NCI-H1092 (cell line): ENCODE measurements around the gene SERPINB6.
"Not testable (repeated sequence)": the region's sequence is repeated elsewhere in the genome, so short reads cannot be mapped to it uniquely, and the experiment has no call there.

Experiments
- DNase-seq: peaks from one replicate; lab custom pipeline; 2025; lab: John Stamatoyannopoulos, UW

SERPINB6 gene

DNA sequence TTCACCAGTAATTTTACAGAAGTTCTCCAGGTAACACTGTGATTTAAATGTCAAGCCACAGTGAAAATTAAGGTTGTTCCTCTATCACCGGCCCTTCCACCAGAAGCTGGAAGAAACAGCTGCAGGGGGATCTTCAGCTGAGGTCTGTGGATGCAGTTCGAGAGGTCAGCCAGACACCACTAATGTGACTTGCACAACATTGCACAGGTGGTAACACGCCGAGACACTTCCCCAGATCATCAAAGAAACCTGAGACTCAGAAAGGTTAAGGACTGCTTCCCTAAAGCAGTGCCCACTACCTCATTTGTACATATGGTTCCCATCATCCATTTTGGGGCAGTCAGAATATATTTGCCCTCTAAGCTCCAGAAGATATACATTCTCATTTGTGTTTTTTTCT lies 60.2 kb downstream of the SERPINB6 start:
- DNase-seq = no peak

DNA sequence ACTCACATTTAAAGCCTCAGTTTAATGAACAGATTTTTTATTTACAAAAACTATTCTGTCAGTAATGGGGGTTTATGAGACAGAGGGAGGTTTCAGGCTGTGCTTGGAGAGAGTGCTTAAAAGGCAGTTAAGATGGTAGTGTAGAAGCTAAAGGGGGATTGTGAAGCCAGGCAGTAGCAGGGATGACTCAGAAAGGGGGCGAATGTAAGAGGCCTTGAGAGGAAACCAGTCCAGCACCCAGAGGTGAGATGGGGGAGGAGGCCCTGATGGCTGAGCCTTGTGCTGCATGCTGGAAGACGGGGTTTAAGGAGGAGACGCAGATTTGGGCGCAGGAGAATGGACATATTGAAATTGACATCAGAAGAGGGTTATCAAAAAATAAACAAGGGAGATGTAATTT lies 61.6 kb downstream of the SERPINB6 start:
- DNase-seq = no peak

DNA sequence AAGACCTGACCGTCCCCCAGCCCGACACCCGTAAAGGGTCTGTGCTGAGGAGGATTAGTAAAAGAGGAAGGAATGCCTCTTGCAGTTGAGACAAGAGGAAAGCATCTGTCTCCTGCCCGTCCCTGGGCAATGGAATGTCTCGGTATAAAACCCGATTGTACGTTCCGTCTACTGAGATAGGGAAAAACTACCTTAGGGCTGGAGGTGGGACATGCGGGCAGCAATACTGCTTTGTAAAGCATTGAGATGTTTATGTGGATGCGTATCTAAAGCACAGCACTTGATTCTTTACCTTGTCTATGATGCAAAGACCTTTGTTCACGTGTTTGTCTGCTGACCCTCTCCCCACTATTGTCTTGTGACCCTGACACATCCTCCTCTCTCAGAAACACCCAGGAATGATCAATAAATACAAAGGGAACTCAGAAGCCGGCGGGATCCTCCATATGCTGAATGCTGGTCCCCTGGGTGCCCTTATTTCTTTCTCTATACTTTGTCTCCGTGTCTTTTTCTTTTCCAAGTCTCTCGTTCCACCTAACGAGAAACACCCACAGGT lies 62.2 kb downstream of the SERPINB6 start:
- DNase-seq = not testable (repeated sequence)

DNA sequence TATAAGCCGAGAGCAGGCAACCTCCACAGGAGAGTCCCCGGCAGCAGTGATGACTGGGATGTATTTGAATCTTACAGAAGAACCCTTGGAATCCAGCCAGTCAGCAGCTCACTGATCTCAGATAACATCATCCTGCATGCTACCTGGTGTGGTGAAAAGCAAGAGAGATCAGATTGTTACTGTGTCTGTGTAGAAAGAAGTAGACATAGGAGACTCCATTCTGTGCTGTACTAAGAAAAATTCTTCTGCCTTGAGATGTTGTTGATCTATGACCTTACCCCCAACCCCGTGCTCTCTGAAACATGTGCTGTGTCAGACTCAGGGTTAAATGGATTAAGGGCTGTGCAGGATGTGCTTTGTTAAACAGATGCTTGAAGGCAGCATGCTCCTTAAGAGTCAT lies 62.9 kb downstream of the SERPINB6 start:
- DNase-seq = not testable (repeated sequence)

DNA sequence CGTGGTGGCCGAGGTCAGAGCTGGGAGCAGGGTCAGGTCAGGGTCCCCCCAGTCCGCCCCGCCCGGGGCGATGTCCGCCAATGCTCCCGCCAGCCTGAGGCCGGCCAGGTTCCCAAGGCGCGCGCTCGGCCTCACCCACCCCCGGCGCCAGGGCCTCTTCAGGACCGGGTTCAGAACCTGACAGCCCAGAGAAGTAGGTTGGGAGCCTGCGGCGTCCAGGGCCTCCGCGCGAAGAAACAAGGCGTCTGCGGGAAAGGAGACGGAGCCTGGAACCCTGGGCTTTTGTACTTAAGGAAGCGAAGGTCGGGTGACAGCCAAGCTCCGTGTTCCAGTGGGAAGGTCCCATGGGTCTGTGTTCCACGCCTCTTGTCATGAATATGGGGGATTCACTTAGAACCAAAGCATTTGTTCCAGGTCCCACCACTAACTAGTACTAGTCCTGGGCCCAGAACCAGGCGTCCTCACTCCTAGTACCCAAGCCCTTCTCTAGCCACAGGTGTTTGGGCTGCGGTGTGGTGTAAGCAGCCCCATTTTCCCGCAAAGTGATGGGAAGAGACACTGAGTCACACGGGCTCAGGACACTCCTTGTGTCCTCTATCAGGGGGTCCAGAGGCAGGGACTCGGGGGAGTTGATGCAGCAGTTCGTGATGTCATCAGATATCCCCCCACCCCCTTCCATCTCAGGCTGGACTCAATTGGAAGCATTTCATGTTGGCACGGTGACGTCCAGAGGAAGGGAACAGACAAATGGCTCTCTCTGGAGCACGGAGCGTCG lies 67.8 kb downstream of the SERPINB6 start:
- not testable (repeated sequence) for DNase-seq

DNA sequence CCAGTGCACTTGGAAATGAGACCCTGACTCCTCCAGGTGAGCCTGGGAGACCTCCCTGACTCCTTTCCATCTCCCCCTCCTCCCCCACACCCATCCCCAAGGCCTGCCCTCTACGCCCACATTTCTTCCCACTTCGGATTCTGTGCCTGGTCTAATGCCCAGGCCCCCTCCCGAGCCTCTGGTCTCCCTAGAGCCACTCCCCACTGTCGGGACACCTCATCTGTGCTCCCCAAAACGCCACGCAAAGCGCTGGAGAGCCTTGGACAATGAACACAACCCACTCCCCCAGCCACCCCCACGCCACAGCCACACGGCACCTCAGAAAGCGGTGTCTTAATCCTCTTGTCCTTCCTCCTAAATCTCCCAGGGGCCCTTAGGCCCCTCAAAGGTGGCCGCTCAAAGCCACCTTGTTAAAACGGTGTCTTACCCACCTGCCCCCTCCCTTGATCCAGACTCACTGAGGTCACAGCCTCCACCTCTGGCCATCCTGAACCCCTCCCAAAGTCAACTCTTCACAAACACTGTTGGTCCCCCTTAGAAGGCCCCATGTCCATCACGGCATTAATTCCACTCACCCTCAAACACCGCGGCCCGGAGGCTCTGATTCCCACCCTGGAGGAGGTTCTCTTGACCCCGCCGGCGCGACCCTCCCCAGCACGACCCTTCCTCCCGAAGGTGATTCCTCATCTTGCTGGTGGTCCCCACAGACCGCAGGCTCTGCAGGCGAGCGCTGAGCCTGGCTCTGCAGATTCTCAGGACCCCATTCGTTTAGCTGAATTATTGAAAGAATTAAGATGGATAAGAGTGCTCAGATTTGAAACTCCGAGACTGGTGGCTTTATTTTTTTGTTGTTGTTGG lies 69.5 kb downstream of the SERPINB6 start:
- not testable (repeated sequence) for DNase-seq

DNA sequence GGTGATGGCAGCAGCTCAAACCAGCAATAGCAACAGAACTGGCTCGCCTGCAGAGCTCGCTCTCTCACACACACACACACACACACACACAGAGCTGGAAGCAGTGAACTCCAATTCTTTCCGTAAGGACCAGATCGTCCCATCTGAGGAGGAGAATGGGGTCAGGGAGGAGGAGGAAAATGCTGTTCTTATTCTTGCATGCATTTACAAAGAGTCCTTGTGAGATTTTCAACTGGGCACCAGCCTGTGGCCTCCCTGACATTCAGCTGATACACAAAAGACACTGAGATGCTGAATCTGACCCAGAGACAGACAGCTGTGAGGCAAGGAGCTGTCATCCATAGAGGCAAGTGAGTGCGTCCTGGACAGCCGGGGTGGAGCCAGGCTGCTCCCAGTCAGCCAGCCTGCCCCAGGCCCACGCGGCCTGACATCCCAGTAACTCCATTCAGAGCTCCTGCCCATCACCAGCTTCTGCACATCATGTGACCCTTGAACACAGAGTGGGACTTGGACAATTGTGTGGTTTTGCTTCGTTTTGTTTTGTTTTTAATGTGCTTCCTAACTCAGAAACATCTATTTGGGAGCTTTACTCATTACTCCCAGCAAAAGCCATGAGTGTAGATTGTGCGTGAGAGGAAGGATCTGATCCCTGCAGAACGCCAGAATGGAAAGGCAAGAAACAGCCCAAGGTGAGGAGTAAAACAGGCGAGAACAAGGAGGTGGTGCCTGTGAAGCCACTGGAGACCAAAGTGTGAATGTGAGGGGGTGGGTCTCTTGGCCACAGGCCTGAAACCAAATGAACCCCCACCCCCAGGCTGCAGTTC lies 70.3 kb downstream of the SERPINB6 start:
- DNase-seq = no peak

DNA sequence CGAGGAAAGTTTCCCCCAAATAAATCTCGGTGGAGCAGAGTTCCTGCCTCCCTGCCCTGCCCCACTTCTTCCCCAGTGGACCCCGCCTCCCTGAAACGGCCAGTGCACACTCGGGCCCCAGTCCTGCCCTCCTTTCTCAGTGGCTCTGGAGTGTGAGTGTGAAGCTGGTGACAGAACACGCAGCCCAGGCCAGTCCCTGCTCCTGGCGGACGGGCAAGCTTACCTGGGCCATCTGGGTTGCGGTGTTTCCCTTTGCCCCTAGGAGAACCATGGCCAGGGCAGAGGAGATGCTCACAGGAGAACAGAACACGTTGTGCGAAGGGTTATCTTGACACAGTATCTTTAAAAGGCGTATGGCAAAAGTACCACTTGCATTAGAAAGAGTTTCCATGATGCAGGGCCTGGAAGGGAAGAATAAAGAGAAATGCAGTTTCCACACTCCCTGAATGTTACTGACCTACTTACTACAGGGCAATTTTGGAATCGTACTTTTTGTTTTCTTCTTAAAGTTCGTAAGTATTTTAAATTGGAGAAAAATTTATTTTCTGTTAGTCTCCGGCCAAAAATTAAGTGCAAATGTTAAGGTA lies 71.1 kb downstream of the SERPINB6 start:
- DNase-seq = no peak

DNA sequence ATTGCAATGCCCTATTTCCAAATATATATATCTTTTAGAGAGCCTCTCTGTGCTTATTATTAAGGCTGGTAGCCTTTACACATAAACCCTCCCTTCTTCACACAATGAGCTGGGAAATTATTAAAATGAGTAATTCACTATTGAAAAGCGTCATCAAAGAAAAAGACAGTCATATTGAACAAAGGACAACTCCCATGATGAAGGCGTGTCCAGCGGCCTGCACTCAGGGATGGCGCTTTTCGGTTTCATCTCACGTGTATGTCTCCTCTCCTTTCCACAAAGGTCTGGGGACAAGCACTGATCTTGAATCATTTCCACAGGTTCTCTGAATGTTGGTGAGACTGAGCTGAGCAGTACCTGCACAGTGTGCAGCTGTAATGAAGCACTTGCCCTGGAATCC lies 71.8 kb downstream of the SERPINB6 start:
- DNase-seq = no peak
